Stomach (tissue), 9 donors: ENCODE results near the gene EMC9. TPM values are rescaled to one million over a fixed set of nuclear protein-coding genes. Genes with fewer than 3 reads are reported as not detected.

Experiments
- DNase-seq, 2 donors: peaks; one replicate each; pipeline versions ENCODE4 v3.0.0 to v3.0.0-alpha.2; 2013 to 2019
- H3K27ac ChIP-seq, 5 donors: fragments of 200-600 bp in 4 of 5; sonication (generic) in 4 of 5; one replicate each; pipeline ENCODE4 v1.5.1; 2013 to 2019; ENCODE audit warnings: mild to moderate bottlenecking in 1 of 5, moderate library complexity in 1 of 5
- H3K27me3 ChIP-seq, 3 donors: fragments of 200-600 bp; sonication (generic); one replicate each; pipeline ENCODE4 v1.5.1; 2017 to 2019; ENCODE audit warnings: mixed run types in 1 of 3
- H3K36me3 ChIP-seq, 4 donors: fragments of 200-600 bp; sonication (generic); 1 replicate in 3 of 4; 2 replicates in 1 of 4; pipeline ENCODE4 v1.5.1; 2016 to 2019
- H3K4me1 ChIP-seq, 4 donors: fragments of 200-600 bp; sonication (generic); one replicate each; pipeline ENCODE4 v1.5.1; 2016 to 2019
- H3K4me3 ChIP-seq, 4 donors: fragments of 200-600 bp; sonication (generic) in 3 of 4; one replicate each; pipeline ENCODE4 v1.5.1; 2016 to 2019; ENCODE audit warnings: mild to moderate bottlenecking in 1 of 4
- H3K9me3 ChIP-seq, 4 donors: fragments of 200-600 bp; sonication (generic); one replicate each; pipeline ENCODE4 v1.5.1; 2016 to 2019
- EP300 ChIP-seq: sonication (generic); formaldehyde crosslinking; IDR thresholded peaks from one replicate; pipeline ENCODE4 v1.6.1; 2017; ENCODE audit warnings: antibody characterized with exemption
- POLR2A ChIP-seq, 4 donors: fragments of 450-650 bp; IDR thresholded peaks; one replicate each; pipeline ENCODE4 v1.6.1; 2016; ENCODE audit warnings: antibody characterized with exemption in 4 of 4, control low read depth in 2 of 4, mild to moderate bottlenecking in 1 of 4, moderate library complexity in 1 of 4
- POLR2AphosphoS5 ChIP-seq, 3 donors: sonication (generic); formaldehyde crosslinking; IDR thresholded peaks; one replicate each; pipeline ENCODE4 v1.6.1; 2016; ENCODE audit warnings: antibody characterized with exemption in 3 of 3
- WGBS, 5 donors: extraction: QIAGEN DNeasy Blood & Tissue Kit in 3 of 5; methylation state at CpG; one replicate each; pipeline versions ENCODE4 v1.1.5 to v1.1.7; 2013 to 2018; 5-methylcytosine and 5-hydroxymethylcytosine counted together
- intact Hi-C: fragments of 100-400 bp; cut with DNase I; formaldehyde crosslinking; loops from one replicate; pipeline ENCODE4 v1.15.1; 2023; ENCODE audit warnings: low total_unique reads
- polyA plus RNA-seq, 3 donors: library from polyadenylated mRNA; stranded (reverse); fragments of 200-250 nt; gene quantifications; one replicate each; pipeline ENCODE4 v1.2.3, GENCODE V29; 2013
- total RNA-seq, 5 donors: library from RNA; depleted of rRNA; stranded (reverse); fragments of >200 nt; gene quantifications; one replicate each; pipeline versions ENCODE4 v1.1.0 to v1.2.3, GENCODE V29; 2014 to 2016
- TF ChIP-seq, protein P1 (sequence below), 7 experiments: fragments of 450-650 bp in 4 of 7; fragments of 200-600 bp in 3 of 7; sonication (generic) in 3 of 7; IDR thresholded peaks; one replicate each; pipeline ENCODE4 v1.5.1; 2016 to 2019; ENCODE audit warnings: antibody characterized with exemption in 7 of 7, control low read depth in 2 of 7, mild to moderate bottlenecking in 1 of 7
- donor health status: healthy with polysubstance abuse.
- donor health status: Bipolar disorder and iron deficiency.
- donor health status: healthy.

The EMC9 gene
- total and polyA plus RNA-seq, 8 donors, result 1.3 to 59.6 (median 18.7) TPM

DNA sequence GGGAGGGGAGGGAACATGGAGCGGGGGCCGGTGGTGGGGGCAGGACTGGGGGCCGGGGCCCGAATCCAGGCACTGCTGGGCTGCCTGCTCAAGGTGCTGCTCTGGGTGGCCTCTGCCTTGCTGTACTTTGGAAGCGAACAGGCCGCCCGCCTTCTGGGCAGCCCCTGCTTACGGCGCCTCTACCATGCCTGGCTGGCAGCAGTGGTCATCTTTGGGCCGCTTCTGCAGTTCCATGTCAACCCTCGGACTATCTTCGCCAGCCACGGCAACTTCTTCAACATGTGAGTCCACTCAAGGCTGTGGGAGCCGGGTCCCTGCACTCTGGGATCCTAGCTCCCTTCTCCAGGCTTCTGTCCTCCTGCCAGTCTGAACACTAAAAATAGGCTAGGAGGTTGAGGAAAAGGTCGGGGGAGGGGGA lies 9.8 kb downstream of the EMC9 start:
- no peak for DNase-seq

DNA sequence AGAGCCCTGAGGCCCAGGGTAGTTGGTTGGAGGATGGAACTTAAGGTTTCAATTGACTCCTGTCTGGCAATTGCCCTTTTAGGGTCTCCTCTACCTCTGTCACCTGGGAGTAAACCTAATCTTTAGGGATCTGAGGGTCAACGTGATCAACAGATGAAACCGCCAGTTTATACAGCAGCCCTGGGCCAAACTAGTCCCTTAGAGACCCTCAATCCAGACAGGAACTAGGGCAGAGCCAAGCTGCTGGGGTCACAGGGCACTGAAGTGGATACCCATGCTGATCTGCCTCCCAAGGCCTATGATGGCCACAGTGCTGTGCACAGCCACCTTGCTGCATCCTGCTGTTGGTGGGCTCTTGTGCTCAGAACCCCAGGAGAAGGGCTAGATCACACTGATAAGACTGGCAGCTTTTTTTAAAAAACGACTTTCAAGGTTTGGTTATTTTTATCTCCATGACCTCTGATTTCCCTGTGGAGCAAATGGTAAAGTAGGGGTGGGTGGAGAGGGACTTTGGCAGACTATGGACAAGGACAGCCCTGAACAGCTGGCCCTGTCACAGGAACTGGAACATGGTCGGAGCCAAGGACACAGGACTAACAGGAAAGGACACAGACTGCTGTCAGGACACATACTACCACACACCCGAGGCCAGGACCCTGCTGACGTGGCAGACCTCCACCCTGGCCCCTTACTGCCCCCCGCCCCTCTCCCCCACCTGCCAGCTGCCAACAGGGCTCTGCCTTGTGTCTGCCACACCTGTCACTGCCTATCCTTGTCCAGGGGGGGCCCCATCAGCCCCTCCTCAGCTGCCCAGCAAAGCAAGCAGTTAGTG lies 10.5 kb downstream of the EMC9 start:
- Histone ChIP-seq H3K27ac (peak overlapping the region in 3 of 5 donors; percentile 29 to 59 (median 47)), H3K4me1 (peaks cover 4 to 32% (median 29%) of the 10 kb centered on the region in 4 donors), H3K9me3 (no peaks in the 10 kb centered on the region), H3K27me3 (no peaks in the 10 kb centered on the region), H3K36me3 (no peaks in the 10 kb centered on the region), H3K4me3 (no peak overlapping the region)
- DNase-seq, result peak in 1 of 2 donors; percentile 64
- WGBS, 5 donors, result 46 to 58% (median 58%) methylated on average over 5 to 7 of the region's 7 CpGs
- TF ChIP-seq POLR2A (IDR thresholded peaks at IDR 0.05), result no peak
- TF ChIP-seq EP300, result no peak
- no peak for TF ChIP-seq POLR2AphosphoS5 (IDR thresholded peaks at IDR 0.05)
- intact Hi-C loops, result no loop called here

More for the DNA sequence above, 9.8 kb downstream of the EMC9 start:
- Histone ChIP-seq H3K4me1 (peaks cover 4 to 34% (median 31%) of the 10 kb centered on the region in 4 donors), H3K27ac (peak overlapping the region in 3 of 5 donors; percentile 29 to 59 (median 47)), H3K27me3 (no peaks in the 10 kb centered on the region), H3K36me3 (no peaks in the 10 kb centered on the region), H3K4me3 (no peak overlapping the region), H3K9me3 (no peaks in the 10 kb centered on the region)
- WGBS, 5 donors, result 82 to 89% (median 85%) methylated on average over 8 to 15 of the region's 15 CpGs
- intact Hi-C loops, result no loop called here
- TF ChIP-seq POLR2AphosphoS5 (IDR thresholded peaks at IDR 0.05) (no peak), POLR2A (IDR thresholded peaks at IDR 0.05) (no peak), EP300 (no peak)
- TF ChIP-seq, protein P1, sequence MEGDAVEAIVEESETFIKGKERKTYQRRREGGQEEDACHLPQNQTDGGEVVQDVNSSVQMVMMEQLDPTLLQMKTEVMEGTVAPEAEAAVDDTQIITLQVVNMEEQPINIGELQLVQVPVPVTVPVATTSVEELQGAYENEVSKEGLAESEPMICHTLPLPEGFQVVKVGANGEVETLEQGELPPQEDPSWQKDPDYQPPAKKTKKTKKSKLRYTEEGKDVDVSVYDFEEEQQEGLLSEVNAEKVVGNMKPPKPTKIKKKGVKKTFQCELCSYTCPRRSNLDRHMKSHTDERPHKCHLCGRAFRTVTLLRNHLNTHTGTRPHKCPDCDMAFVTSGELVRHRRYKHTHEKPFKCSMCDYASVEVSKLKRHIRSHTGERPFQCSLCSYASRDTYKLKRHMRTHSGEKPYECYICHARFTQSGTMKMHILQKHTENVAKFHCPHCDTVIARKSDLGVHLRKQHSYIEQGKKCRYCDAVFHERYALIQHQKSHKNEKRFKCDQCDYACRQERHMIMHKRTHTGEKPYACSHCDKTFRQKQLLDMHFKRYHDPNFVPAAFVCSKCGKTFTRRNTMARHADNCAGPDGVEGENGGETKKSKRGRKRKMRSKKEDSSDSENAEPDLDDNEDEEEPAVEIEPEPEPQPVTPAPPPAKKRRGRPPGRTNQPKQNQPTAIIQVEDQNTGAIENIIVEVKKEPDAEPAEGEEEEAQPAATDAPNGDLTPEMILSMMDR (IDR thresholded peaks at IDR 0.05), result no peak

DNA sequence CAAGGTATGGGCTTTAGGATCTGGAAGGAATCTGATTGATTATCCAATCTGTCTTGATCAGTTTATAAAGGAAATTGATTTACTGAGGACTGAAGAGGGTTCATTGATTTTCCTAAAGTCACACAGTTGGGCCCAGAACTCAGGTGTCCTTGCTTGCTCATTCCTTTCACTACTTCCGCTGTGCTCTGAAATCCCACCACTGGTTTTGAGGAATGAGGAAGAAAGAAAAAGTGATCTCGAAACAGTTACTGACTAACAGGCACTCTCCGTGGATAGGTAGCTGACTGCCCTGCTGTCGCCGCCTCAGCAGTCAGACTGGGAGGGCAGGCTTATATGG lies 11.0 kb downstream of the EMC9 start, which contains the start of gene FITM1:
TSS of gene FITM1 (plus strand) at position 280 of the 337 bp plus-strand sequence. CDS start 905 bp downstream, outside the sequence.
- no peak for DNase-seq
- Histone ChIP-seq H3K27ac (peak within 1 kb of the TSS in 3 of 5 donors; percentile 29 to 59 (median 47)), H3K27me3 (no peaks in the 10 kb centered on the region), H3K36me3 (no peaks in the 10 kb centered on the region), H3K4me3 (no peak within 1 kb of the TSS), H3K9me3 (no peaks in the 10 kb centered on the region), H3K4me1 (peaks cover 1 to 28% (median 25%) of the 10 kb centered on the region in 4 donors)
- intact Hi-C loops, result no loop called here
- no peak for TF ChIP-seq EP300
- TF ChIP-seq POLR2A (IDR thresholded peaks at IDR 0.05), result no peak
- TF ChIP-seq POLR2AphosphoS5 (IDR thresholded peaks at IDR 0.05), result no peak
- 94 to 95% (median 94%) methylated on average over 5 of the region's 5 CpGs for WGBS, 5 donors

DNA sequence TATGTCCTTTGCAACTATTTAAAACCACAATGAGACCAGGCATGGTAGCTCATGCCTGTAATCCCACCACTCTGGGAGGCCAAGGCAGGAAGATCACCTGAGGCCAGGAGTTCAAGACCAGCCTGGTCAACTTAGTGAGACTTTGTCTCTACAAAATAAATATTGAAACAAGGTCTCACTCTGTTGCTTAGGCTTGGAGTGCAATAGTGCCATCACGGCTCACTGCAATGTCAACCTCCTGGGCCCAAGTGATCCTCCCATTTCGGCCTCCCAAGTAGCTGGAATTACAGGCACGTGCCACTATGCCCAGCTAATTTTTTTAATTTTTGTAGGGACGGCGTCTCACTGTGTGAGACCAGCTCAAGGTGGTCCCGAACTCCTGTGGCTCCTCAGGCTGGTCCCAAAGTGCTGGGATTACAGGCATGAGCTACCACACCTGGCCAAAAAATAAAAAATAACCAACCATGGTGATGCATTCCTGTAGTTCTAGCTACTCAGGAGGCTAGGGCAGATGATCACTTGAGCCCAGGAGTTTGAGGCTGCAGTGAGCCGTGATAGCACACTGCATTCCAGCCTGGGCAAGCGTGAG lies 11.9 kb downstream of the EMC9 start:
- WGBS, 5 donors, result 87 to 96% (median 96%) methylated on average over 8 of the region's 8 CpGs
- DNase-seq, result no peak
- H3K9me3 ChIP-seq, result no peaks in the 10 kb centered on the region
- H3K4me3 ChIP-seq, result no peak overlapping the region
- H3K4me1 ChIP-seq, result peaks cover 0 to 25% (median 22%) of the 10 kb centered on the region in 4 donors
- no peak overlapping the region for H3K27ac ChIP-seq
- no peaks in the 10 kb centered on the region for H3K27me3 ChIP-seq
- H3K36me3 ChIP-seq, result peaks cover under 1 to 7% (median 4%) of the 10 kb centered on the region in 4 donors
- TF ChIP-seq EP300 (no peak), POLR2AphosphoS5 (IDR thresholded peaks at IDR 0.05) (no peak), POLR2A (IDR thresholded peaks at IDR 0.05) (no peak)
- TF ChIP-seq, protein P1 (IDR thresholded peaks at IDR 0.05), result no peak
- intact Hi-C loops, result no loop called here

DNA sequence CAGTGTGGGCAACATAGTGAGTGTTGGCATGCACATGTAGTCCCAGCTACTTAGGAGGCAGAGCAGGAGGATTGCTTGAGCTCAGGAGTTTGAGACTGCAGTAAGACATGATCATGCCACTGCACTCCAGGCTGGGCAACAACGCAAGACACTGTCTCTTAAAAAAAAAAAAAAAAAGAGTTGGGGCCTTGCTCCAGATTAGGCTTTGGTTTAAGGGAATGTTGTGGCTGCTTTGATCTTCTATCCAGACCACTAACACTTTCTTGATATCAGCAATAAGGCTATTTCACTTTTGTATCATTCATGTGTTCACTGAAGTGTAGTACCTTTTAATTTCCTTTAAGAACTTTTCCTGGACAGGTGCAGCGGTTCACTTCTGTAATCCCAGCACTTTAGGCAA lies 13.7 kb downstream of the EMC9 start:
- intact Hi-C loops, result no loop called here

More for the DNA sequence above, 13.7 kb downstream of the EMC9 start:
- Histone ChIP-seq H3K27ac (no peak overlapping the region), H3K36me3 (peaks cover 18 to 25% (median 22%) of the 10 kb centered on the region in 4 donors), H3K4me1 (peaks cover 0 to 22% (median 19%) of the 10 kb centered on the region in 4 donors), H3K27me3 (no peaks in the 10 kb centered on the region), H3K4me3 (no peak overlapping the region), H3K9me3 (no peaks in the 10 kb centered on the region)
- TF ChIP-seq POLR2A (IDR thresholded peaks at IDR 0.05) (no peak), POLR2AphosphoS5 (IDR thresholded peaks at IDR 0.05) (no peak), EP300 (no peak)
- TF ChIP-seq, protein P1 (IDR thresholded peaks at IDR 0.05), result no peak
- no peak for DNase-seq
- WGBS, 5 donors, result 83 to 95% (median 90%) methylated on average over 2 of the region's 2 CpGs
